HG03575 (cell line): ENCODE data around the gene MON1A.
"Not testable (repeated sequence)": the region's sequence is repeated elsewhere in the genome, so short reads cannot be mapped to it uniquely, and the experiment has no call there.

Experiments
- ATAC-seq: cut with Tn5 transposase; IDR thresholded peaks from one replicate; pipeline ENCODE4 v1.9.1; 2021; ENCODE audit not compliant: unreplicated experiment, insufficient number of reproducible peaks, low FRiP score; ENCODE audit errors: extremely low read depth

MON1A gene, protein sequence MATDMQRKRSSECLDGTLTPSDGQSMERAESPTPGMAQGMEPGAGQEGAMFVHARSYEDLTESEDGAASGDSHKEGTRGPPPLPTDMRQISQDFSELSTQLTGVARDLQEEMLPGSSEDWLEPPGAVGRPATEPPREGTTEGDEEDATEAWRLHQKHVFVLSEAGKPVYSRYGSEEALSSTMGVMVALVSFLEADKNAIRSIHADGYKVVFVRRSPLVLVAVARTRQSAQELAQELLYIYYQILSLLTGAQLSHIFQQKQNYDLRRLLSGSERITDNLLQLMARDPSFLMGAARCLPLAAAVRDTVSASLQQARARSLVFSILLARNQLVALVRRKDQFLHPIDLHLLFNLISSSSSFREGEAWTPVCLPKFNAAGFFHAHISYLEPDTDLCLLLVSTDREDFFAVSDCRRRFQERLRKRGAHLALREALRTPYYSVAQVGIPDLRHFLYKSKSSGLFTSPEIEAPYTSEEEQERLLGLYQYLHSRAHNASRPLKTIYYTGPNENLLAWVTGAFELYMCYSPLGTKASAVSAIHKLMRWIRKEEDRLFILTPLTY

DNA sequence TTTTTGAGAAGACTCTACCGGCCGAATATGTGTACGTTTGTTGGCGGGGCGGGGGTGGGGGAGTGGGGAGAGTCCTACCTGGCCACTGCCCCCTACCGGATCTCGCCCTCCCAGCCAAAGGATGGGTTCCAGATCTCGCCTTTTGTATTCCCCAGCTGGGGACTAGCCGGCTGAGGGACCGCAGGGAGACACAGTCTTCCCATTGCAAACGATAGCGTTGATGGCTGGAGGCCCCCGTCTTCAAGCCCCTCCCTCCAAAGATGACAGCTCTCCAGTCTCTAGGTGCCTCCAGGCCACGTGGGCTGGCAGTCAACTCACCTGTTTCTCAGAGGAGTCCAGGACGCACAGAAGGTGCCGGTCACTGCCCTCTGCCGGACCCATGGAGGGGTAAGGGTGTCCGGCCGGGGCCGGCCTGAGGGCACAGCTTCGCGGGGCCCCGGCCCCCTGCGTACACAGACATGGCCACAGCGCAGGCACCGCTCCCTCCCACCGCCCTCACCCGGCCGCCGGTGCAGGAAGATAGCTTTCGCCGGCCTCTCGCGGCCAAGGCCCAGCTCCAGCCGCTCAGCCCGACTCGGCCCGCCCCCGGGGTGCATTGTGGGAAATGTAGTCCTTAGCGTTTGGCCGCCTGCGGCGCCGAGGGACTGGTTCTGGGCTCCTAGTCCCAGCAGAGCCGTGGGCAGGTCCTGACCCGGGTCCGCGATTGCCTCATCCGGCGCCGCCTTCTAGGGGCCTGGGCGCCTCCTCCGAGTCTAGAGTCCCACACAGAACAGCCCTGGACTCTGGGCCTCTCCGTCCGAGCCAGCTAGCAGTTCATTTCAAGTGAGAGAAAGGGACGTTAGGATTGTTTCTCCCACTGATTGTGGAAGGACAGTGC is at the start of gene MON1A:
MON1A (minus strand) TSS at position 521 of the 877 bp plus-strand sequence. CDS start 16,465 bp downstream, outside the sequence.
- no peak for ATAC-seq

DNA sequence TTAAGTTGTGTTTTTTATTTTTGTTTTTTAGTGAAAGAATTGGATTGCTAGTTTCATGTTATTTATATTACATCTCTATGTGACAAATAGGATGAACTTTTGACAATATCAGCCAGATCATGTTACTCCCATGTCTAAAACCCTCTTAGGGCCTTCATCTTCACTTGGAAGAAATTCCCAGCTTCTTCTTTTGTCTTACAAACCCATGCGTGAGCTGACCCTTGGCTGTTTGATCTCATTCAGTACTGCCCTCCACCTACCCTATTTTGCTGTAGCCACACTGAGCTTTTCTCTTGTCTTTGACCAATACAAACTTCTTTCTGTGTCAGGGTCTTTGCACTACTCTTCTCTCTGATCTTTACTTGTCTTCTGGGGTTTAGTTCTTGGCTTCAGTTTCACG is 47.3 kb upstream of the MON1A start:
- ATAC-seq, result no peak

DNA sequence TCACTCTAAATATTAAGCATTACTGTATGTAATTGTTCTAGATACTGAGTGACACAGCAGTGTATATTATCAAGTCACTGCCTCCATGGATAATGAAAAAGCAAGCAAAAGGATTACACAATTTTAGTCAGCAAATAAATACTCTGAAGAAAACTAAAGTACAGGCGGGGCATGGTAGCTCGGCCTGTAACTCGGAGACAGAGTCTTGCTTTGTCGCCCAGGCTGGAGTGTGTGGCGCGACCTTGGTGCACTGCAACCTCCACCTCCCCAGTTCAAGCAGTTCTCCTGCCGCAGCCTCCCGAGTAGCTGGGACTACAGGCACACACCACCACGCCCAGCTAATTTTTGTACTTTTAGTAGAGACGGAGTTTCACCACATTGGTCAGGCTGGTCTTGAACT is 43.0 kb upstream of the MON1A start:
- ATAC-seq, result no peak

DNA sequence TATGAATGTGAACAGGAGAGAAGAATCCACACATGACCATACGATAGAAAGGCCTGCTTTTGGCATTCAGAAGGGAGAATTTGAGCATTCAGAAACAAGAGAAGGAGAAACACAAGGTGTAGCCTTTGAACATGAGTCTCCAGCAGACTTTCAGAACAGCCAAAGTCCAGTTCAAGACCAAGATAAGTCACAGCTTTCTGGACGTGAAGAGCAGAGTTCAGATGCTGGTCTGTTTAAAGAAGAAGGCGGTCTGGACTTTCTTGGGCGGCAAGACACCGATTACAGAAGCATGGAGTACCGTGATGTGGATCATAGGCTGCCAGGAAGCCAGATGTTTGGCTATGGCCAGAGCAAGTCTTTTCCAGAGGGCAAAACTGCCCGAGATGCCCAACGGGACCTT is 38.7 kb upstream of the MON1A start:
- ATAC-seq, result no peak

DNA sequence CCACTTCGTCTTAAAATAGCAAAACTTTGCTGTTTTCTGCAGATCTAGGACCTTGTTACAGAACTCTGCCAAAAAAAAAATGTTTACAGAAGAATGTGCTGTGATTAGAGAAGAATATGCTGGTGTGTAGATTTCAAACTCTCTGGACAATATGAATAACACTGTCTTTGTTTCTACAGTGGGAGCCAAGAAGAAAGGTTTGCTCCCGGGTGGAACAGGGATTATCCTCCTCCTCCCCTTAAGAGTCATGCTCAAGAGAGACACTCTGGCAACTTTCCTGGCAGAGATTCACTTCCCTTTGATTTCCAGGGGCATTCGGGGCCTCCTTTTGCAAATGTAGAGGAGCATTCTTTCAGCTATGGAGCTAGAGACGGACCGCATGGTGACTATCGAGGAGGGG is 37.7 kb upstream of the MON1A start:
- ATAC-seq, result no peak

DNA sequence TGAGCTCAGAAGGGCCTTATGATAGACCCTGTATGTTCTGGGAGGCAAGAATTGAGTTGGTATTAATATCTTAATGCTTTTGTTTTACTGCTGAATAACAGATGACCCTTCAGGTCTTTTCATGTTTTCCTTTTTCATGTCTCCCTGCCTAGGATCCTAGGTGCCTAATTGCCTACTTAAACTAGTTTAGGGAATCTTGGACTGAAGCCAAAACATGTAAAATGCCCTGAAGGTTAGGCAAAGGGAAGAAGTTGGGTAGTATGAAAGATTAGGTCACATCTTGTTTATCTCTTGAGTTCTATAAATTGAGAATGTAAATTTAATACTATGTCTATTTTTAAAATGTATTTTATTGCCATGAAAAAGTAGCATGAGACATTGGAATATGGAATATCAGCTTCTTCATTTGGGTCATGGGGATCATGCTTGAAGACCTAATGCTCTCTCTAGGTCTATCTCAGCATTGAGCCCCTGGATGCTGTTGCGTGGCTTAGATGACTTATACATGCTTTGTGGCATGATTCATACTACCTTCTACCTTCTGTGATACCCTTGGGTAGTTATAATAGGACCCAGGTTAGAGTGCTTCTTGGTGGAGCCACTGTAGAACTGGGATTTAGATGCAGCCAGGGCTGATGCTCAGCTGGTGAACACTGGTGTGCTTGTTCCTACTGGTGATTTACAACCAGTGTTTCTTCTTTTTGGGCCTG is 36.8 kb upstream of the MON1A start:
- ATAC-seq, result no peak

DNA sequence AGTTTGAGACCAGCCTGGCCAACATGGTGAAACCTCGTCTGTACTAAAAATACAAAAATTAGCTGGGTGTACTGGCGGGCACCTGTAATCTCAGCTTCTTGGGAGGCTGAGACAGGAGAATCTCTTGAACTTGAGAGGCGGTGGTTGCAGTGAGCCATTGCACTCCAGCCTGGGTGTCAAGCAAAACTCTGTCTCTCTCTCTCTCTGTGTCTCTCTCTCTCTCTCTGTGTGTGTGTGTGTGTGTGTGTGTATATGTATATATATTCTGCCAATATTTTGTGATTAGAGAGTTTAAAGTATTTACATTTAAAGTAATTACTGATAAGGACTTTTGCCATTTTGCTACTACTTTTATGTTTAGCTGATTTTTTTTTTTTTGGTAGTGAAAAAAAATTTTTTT is 26.0 kb upstream of the MON1A start:
- ATAC-seq, result no peak

DNA sequence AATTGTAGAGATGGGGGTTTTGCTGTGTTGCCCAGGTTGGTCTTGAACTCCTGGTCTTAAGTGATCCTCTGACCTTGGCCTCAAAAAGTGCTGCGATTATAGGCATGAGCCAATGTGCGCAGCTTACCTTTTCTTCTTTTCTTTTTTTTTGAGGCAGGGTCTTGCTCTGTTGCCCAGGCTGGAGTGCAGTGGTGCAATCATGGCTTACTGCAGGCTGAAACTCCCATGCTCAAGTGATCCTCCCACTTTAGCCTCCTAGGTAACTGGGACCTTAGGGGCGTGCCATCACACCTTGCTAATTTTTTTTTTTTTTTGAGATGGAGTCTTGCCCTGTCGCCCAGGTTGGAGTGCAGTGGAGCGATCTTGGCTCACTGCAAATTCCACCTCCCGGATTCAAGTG is 23.3 kb upstream of the MON1A start:
- no peak for ATAC-seq

DNA sequence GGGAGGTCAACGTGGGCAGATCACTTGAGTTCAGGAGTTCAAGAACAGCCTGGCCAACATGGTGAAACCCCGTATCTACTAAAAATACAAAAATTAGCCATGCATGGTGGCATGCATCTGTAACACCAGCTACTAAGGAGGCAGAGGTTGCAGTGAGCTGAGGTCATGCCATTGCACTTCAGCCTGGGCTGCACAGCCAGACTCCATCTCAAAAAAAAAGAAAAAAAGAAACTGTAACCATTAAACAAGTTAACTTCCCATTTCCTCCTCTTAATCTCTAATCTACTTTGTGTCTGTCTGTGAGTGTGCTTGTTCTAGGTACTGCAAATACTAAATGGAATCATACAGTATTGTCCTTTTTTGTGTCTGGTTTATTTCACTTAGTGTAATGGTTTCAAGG is 13.0 kb upstream of the MON1A start:
- ATAC-seq, result no peak

DNA sequence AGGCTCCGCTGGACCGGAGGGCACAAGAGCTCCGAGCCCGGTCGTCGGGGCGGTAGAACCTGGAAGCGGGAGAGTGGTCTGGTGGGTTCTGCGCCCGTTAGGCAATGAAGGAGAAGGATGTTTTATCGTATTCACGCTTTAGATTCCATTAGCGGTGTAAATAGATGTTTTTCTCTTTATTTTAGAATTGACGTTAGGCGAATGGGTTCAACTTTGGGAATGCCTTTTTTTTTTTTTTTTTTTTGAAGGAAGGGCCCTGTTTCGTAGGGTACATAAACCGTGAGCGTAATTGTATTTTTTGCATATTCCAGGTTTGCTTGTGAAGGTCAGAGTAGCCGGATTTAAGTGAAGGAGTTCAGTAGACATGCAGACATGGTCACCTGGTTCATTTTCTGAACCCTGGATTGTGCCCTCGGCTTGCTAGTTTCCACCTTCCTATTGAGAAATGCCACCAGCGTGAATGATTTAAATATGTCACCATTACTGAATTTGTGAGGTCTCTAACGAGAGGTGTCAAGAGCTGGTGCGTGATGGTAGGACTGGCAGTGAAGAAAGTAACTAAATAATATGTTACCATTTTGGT is 11.1 kb upstream of the MON1A start:
- no peak for ATAC-seq

DNA sequence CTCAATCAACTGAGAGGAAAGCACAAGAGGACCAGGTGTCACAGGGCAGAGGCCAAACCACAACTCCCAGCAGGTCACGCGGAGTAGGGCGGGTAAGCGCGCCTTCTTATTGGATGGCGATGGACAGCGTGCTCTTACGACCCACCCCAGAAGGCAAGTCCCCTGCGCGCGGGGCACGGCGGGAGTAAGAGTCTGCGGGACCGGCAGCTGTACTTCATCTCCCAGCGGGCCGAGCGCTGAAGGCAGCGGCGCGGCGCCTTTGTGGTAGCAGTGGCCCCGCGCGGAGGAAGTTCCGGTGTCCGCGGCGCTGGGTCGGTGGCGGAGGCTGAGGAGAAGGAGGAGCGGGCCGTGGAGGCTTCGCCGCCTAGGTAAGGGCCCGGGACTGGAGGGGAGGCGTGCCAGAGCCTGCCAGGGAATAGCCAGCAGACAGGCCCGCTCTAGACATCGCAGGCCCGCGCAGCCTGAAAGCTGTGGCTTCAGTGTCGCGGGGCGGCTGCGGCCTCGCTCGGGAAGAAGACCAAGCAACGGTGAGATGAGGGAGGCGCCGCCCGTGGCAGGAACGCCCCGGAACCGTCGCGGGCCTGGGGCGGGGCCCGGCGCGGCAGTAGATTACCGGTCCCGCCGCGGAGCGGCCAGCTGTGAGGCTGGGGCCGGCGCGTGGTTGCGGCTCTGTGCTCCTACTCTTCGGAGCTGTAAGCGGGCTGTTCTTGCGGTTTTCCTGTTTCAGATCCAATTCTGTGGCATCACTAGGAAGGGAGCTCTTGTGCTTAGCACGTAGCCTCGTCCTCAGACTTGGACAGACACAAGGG is 10.5 kb upstream of the MON1A start, which contains the start of gene RBM6:
RBM6 (plus strand) TSS at position 293 of the 809 bp plus-strand sequence. CDS start 22,492 bp downstream, outside the sequence.
- ATAC-seq, result peak; percentile 53

DNA sequence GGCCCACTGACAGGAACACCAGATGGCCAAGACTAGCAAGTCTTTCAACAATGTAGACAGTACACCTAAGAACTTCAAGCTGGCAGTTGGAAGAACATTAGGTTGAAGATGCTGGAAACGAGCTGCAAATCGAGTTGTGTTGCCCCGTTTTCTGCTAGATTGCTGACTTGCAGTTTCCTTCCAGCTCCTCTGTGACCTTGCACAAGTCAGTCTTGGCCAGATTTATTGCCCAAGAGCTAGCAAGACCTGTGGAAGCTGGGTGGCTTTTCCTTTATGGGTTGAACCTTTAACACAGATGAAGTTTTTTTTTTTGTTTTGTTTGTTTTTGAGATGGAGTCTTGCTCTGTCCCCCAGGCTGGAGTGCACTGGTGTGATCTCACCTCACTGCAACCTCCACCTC is 7.5 kb upstream of the MON1A start:
- ATAC-seq, result no peak

DNA sequence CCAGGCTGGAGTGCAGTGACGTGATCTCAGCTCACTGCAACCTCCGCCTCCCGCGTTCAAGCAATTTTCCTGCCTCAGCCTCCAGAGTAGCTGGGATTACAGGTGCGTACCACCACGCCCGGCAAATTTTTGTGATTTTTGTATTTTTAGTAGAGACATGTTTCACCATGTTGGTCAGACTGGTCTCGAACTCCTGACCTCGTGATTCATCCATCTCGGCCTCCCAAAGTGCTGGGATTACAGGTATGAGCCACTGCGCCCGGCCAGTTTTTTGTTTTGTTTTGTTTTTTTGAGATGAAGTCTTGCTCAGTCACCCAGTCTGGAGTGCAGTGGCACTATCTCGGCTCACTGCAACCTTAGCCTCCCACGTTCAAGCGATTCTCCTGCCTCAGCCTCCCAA is 2.7 kb upstream of the MON1A start:
- not testable (repeated sequence) for ATAC-seq

DNA sequence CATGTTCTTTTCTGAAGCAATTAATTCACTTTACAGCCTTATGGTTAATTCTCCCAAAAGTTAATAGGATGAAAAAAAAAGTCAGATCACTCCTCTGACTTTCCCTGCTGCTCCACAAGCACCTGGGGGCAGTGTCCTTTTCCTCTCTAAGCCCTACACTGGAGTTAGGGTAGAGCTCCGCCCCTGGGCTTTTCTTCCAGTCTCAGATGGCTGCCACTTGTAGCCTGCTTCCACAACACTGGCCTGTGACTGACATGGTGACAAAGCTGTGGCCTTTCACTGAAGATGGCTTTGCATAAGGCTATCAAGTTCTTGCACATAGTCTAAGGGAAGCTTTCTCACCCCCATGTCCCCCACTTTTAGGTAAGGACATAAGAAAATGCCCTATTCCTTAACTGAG is 1.3 kb upstream of the MON1A start:
- no peak for ATAC-seq

DNA sequence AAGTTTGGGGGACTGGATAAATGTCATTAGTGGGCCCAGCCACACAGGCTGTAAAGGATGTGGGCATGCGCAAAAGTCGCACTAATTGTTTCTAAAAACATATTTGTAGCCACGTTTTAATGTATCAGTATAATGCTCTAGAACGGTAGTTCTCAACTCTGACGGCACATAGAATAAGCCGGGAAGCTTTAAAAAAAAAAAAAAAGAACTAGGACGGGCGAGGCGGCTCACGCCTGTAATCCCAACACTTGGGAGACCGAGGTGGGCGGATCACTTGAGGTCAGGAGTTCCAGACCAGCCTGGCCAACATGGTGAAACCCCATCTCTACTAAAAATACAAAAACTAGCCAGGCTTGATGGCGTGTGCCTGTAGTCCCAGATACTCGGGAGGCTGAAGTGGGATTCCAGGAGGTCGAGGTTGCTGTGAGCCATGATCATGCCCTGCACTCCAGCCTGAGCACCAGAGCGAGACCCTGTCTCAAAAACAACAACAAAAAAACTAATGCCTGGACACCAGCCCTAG is 618 bp upstream of the MON1A start:
- ATAC-seq, result no peak

DNA sequence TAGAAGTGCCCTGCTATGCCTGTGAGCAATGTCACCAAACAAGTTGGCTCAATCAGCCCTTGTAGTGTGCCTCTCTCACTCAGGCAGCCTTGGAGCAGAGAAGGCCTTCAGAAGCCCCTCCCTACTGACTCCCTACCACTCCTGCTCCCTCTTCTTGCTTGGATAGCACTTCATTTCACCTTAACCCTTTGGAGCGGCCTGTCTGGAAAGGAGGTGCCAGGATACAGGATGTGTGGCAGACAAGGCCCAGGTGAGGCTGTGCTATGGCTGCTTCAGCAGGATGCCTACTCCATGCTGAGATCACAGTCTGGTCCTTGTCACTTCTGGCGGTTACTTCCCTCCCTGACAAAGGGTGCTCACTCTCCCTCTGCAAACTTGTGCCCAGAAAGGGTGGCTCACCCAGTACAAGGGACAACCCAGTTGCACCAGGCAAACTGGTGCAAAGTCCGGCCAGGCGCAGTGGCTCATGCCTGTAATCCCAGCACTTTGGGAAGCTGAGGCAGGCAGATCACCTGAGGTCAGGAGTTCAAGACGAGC is 1.1 kb downstream of the MON1A start:
- ATAC-seq, result no peak

DNA sequence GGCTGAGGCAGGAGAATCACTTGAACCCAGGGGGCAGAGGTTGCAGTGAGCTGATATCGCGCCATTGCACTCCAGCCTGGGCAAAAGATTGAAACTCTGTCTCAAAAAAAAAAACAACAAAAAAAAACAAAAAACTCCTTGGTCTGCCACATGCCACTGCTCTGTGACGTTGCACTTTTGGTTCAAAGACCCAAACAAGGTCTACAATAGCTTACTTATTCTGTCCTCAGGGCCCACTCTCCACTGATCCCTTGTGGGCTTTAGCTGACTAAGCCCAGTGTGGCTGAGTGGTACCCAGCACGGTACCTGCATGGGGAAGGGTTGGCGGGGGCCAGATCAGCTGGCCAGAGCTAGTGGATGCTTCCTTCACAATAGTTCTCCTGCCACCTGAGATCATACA is 1.8 kb downstream of the MON1A start:
- no peak for ATAC-seq
